Measurements from ENCODE around the gene PGA3.
"Not testable (repeated sequence)": the region's sequence is repeated elsewhere in the genome, so short reads cannot be mapped to it uniquely, and the experiment has no call there.

The PGA3 gene

GRCh38 chr11:61171907-61172306 lies 31.4 kb upstream of the PGA3 start:
- DNase-seq, result no peak

GRCh38 chr11:61172356-61172755 lies 31.0 kb upstream of the PGA3 start:
- no peak for DNase-seq

DNA sequence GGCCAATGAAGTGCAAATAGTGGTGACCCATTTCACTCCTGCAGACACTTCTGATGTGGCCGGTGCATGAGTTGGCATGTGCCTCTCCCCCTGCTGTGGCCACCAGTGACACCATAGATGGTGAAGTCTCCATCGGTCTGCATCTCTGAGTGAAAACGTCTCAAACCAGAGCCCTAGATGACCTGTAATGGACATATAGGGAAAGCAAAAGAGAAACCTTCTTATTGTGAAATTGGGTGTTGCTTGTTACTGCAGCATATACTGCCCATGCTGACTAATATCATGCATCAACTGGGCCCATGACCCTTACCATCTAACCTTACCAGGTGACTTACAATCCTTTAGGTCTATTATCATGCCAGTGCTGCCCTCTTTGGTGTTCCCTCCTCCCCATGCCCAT lies 30.4 kb upstream of the PGA3 start:
- DNase-seq, result no peak

DNA sequence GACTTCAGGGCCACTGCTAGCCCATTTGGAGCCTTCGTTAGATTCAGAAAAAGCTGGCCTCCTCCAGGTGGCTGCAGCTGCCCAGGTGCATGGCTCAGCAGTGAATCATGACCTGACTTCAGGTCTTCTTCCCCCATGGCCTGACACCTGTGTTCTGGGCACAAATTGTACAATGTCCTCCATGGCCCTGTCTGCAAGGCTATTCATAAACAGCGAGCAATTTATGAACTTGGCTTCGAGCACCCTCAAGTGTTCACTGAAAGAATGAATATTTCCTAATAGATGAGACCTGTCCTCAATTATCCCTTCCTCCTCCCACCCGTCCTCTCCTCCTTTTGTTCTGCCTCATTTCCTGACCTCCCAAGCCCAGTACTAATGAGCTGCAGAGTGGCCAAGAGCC lies 29.9 kb upstream of the PGA3 start:
- DNase-seq, result peak; percentile 17

GRCh38 chr11:61174273-61174672 lies 29.0 kb upstream of the PGA3 start:
- no peak for DNase-seq

DNA sequence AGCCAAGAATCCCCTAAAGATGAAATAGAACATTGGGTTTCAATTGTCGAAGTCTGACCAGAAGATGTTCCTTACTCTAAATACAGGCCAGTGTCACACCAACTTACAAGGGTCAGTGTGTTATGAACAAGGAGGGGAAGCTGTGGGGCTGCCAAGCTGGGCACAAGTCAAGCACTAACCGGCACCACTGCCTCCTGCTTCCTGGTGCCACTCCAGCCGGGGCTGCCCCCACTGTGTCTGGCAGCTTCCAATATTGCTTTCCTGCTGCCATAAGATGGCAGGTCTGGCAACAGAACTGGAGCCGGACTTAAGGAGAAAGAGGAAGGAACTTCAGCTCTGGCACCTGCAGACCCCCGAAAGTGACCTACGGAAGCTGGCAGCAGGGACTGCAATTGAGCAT lies 28.4 kb upstream of the PGA3 start:
- no peak for DNase-seq

DNA sequence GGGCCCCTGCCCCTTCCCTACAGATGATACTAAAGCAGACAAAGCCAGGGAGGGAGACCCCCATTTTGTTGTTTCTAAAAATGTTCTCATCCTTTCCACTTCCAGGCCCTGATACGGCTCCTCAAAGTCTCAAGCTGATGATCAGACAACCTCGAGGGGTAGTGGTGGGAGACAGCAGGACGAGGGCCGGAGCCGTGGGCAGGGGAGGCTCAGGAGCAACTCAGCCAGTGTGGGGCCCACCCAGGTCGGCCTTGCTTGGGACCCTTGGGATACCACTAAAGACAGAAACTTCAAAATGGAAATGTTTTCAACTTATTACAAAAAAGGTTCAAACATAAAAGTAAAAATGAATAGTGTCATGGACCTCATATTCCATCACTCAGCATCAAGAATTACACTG lies 26.9 kb upstream of the PGA3 start:
- DNase-seq, result no peak

DNA sequence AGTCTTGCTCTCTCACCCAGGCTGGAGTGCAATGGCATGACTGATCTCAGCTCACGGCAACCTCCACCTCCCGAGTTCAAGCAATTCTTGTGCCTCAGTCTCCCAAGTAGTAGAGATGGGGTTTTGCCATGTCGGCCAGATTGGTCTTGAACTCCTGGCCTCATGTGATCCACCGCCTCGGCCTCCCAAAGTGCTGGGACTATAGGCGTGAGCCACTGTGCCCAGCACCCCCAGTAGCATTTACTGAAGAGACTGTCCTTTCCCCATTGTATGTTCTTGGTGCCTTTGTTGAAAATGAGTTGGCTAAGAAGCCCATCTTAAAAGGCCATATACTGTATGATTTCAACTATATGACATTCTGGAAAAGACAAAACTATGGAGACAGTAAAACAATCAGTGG lies 23.1 kb upstream of the PGA3 start:
- DNase-seq, result not testable (repeated sequence)

GRCh38 chr11:61181489-61181888 lies 21.8 kb upstream of the PGA3 start:
- DNase-seq, result no peak

DNA sequence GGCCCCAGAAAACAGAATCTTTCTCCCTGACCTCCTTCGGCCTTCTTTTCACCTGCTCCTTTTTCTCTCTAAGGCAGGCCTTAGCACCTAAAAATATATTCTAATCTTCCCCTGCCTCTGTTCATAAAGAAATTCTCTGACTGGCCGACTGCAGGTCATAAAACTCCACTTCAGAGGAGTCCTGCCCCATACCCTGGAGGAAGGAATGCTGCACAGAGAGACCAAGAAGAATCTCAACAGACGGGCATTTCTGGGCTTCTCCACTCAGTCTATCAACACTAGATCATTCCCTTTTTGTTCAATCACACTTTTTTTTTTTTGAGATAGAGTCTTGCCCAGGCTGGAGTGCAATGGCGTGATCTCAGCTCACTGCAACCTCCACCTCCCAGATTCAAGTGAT lies 19.7 kb upstream of the PGA3 start:
- DNase-seq, result no peak

DNA sequence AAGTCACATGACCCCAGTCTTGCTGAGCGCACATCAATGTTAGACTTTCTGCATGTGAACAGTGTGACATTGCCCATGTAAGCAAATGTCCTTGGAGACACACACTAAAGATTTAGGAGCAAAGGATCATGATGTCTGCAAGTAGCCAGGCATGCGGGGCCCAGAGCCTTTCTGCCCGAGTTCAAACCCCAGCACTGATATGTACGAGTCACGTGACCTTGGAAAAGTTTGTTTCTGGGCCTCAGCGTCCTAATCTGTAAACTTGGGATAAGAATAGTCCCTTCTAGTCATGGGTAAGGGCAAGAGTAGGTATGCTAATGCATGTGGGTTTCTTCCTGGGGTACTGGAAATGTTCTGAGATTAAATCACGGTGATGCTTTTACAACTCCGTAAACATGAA lies 16.8 kb upstream of the PGA3 start:
- DNase-seq, result no peak

GRCh38 chr11:61187505-61188130 lies 15.7 kb upstream of the PGA3 start:
- DNase-seq, result peak; percentile 65

- no peak for DNase-seq
Measured at GRCh38 chr11:61189933-61190332, 13.4 kb upstream of the PGA3 start.

- DNase-seq, result no peak
Measured at GRCh38 chr11:61193596-61193995, 9.7 kb upstream of the PGA3 start.

GRCh38 chr11:61194169-61194671 lies 9.1 kb upstream of the PGA3 start:
- no peak for DNase-seq

DNA sequence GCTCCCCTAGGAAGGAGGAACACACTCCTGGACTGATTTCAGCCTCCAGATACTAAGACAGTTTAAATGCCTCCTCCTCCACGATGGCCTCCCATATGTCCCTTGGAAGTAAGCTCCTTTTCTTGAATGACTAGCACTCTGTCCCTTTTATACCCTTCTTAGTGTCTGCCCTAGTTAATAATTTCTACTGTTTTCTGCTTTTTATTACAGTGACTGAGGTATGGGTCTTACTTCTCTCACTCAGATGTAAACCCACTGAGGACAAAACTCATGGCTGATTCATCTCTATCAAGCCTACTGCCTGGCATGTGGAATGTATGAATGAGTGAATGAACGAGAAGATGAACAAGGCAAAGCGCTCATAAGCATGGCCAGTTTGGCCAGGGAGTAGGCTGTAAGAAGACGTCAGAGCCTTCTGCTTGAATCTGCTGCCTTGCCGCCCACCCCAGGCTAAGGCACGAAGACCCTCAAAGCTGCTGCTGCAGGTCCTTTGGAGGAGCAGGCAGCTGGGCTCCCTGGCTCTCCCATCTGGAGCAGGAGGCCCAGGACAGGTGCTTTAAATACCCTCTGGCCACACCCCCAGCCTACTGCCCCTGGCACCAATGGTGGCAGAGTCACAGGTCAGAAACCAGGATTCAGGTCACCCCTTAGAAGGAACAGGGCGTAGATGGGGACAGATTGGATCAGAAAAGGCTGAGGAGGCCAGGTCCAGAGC lies 8.2 kb upstream of the PGA3 start:
- DNase-seq, result no peak

DNA sequence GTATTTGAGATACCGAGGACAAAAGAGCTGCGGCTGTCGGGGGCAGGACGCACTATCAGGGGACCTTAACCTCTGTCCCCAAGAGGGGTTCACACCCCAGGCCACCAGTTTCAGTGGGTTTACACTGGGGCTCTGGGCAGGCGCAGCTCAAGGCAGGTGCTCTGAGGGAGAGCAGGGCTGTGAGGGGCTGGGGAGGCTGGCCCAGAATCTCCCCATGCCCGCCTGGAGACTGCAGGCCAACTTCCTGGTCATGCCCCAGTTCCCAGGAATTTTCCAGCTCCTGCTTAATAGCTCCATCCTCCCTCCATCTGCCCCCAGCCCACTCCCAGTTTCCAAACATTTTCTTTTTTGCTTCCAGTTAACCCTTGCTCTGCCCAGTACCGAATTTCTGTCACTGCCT lies 7.6 kb upstream of the PGA3 start:
- no peak for DNase-seq

DNA sequence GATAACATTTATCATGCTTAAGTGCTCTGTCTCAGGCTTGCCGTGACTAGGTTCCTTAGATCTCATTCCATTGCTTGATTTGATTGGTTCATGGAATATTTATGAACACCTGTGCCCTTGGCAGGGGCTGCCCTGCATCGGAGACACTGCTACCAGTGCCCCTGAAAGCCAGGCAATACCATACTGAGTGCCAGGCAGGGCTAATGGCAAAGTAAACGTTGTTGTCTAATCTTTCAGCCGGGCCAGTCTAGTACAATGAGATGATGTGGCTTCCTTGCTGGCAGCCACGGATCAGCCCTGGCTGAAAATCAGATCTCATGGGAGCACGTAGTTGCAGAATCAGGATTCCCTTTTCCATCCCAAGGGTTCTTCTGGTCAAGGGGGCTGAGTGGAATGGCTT lies 5.0 kb upstream of the PGA3 start:
- DNase-seq, result no peak

DNA sequence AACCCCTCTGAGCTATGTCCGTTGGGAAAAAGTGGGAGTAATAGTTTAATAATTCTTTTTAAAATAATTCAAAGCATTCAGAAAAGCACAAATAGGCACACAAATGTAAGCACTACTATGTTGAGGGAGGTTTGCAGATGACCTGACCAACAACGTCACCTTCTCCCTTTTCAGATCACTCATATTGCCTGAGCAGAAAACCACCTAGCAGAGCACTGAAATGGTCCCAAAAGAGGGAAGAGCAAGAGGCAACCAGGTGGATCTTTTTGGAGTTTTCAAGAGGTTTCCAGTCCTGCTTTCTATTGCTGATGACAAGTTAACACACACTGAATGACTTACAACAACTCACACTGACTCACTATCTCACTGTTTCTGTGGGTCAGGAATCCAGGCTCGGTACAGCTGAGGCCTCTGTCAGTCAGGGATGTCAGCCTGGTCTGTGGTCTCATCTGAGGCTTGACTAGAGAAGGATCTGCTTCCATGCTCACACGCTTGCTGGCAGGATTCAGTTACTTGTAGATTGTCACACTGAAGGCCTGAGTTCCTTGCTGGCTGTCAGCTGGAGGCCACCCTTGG lies 4.3 kb upstream of the PGA3 start:
- no peak for DNase-seq

DNA sequence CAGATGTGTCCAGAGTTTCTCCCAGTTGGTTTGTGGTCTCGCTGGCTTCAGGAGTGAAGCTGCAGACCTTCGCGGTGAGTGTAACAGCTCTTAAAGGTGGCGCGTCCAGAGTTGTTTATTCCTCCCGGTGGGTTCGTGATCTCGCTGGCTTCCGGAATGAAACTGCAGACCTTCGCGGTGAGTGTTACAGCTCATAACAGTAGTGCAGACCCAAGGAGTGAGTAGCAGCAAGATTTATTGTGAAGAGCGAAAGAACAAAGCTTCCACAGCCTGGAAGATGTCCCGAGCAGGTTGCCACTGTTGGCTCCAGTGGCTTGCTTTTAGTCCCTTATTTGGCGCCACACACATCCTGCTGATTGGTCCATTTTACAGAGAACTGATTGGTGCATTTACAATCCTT lies 1.8 kb upstream of the PGA3 start:
- DNase-seq, result no peak

DNA sequence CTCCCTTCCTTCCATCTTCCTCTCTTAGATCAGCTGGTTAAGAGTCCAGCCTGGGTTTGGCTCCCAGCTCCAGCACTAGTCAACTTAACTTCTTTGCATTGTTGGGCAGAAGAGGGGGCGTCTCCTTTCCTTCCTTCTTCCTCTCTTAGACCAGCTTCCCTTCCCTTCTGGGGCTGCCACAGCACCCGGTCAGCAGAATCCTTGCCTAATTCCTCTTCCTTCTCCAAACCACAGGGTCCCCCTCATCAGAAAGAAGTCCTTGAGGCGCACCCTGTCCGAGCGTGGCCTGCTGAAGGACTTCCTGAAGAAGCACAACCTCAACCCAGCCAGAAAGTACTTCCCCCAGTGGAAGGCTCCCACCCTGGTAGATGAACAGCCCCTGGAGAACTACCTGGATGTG lies 558 bp downstream of the PGA3 start:
- not testable (repeated sequence) for DNase-seq

DNA sequence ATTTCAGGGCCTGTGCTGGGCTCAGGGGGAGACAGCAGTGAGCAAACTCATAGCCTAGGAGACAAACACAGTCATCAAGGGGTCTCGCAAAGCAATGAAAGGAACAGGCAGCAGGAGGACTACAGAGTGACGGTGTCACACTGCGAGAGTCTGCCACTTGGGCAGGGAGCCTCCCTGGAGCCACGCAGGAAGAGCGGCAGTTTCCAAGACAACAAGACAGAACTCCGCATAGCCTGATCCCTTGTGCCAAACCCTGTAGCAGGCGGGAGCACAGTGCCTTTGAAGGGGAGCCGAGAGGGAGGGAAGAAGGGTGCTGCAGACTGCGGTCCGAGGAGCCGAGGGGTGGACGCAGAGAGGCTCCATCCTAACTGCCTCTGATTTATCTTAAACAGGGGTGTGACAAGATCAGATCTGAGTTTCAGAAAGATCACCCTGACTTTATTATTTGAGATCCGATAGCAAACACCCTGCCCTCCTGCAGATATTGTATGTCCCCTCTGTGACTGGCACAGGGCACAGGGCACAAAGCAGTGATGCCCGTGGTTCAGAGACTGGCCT lies 1.3 kb downstream of the PGA3 start:
- DNase-seq, result not testable (repeated sequence)

DNA sequence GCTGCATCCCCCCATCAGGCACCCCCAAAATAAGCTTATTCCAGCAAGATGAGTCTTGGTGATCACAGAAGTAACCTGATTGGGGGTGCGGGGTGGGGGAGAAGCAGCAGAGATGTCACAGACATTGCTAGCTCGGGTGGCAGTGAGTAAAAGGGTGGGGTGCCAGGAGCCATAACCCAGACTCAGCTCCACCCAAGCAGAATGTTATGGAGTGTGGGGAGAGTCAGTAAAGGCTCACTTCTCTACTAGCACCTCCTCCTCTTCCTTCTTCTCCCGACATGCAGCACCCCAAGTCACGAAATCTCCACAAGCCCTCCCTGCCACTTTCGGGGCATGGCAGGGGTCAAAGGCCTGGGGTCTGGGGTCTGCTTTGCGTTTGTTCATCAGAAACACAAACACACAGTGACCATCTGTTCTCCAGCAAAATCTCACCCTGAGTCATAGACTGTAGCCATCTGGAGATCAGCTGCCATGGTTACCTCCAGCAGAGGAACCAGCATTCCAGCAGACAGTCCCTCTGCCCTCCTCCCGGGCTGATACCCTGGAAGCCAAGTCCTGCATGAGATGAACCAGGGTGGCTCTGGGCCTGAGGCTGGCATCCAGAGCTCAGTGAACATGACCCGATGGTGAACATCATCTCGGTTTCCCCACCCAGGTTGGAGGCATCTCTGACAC lies 4.5 kb downstream of the PGA3 start:
- not testable (repeated sequence) for DNase-seq

Measured in fibroblast of skin of abdomen (primary cell).